Measurements from ENCODE around the gene MTHFSD. TPM values are rescaled to one million over a fixed set of nuclear protein-coding genes. Genes with fewer than 3 reads are reported as not detected.

MTHFSD gene
- total RNA-seq, 2 experiments from 2014 or later = 21.9 to 24.1 TPM

GRCh38 chr16:86501989-86502855 is 52.8 kb downstream of the MTHFSD start:
- Mint-ChIP-seq H3K9me3 (no peaks in the 10 kb centered on the region), H3K27ac (no peak overlapping the region), H3K27me3 (ENCODE audit: low read depth) (peaks cover 75% of the 10 kb centered on the region), H3K4me3 (no peak overlapping the region), H3K36me3 (ENCODE audit: low read depth) (no peaks in the 10 kb centered on the region), H3K4me1 (ENCODE audit: low read depth) (peaks cover 7% of the 10 kb centered on the region)
- DNase-seq = no peak
- CTCF ChIA-PET = no interaction called here
- intact Hi-C loops (cut with micrococcal nuclease) = no loop called here

DNA sequence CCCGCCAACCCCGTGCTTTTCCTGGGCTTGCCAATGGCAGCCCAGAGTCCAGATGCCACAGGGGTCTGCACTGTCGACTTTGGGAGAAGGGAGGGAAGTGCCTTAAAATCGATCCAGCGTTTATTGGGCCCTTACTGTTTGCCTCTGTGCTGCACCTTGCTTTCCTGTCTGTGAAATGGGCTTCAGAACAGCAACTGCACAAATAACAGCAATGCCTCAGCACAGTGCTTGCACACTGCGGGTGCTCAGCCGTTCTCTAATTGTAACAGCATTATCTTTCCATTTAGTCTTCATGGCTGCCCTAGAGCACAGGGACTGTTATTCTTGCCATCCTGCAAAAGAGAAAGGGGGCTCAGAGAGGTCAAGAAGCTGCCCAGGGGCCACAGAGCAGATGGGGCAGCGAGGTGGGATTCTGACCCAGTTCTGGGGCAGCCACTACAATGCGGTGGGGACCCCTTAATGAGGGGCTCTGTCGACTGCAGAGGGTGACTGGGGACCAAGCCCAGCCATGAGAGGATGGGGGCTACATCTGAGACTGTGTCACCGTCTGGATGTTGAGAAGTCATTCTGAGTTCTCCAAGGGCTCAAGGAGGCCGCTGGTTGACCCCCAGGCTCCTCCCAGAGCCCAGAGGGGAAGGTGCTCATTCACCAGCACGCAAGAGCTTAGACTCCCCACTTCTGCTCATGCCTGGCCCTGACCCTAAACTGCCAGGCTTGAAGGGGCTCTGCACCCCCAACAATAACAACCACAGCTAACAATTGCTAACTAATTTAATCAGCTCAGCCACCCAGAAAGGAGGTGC is 54.1 kb downstream of the MTHFSD start:
- intact Hi-C loops (cut with micrococcal nuclease) = no loop called here
- H3K27me3 Mint-ChIP-seq (ENCODE audit: low read depth) = peaks cover 74% of the 10 kb centered on the region
- H3K27ac Mint-ChIP-seq = no peak overlapping the region
- no peak for DNase-seq
- no peaks in the 10 kb centered on the region for H3K36me3 Mint-ChIP-seq (ENCODE audit: low read depth)
- no peaks in the 10 kb centered on the region for H3K9me3 Mint-ChIP-seq
- no peak overlapping the region for H3K4me3 Mint-ChIP-seq
- peaks cover 4% of the 10 kb centered on the region for H3K4me1 Mint-ChIP-seq (ENCODE audit: low read depth)
- CTCF ChIA-PET = no interaction called here

DNA sequence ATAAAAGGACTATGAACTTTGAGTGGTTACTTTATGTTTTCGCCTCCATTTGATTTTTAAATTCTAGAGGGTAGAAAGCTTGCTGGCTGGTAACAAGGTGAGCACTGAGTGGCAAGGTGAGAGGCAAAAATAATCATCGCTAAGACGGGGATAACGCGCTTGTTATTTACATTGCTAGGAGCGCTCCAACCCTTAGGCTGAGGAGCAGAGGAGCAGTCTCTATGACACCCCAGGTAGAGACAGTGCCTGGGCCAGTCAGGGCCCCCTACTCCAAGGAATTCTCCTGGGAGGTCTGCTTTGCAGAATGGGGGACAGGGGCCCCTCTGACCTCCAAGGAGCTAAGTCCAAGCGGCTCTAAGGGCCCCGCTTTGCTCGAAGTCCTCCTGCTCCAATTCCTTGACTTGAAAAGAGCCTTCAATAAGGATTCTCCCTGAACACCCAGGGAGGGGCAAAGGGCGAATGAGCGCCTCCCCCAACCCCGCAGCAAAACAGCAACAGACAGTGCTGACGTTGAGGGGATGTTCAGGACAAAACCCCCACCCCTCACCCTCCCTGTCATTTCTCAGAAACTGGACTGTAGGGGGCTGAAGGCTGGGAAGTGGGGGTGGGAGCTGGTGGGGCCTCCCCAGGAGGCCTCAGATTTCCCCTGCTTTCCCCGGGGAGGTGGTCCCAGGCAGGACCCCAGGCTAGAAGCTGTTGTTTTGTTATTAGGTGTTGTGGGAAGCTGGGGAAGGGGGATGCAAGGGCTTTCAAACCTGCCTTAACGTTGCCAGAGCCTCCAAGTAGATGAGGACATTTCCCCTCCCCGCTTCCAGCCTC is 54.9 kb downstream of the MTHFSD start:
- H3K4me1 Mint-ChIP-seq (ENCODE audit: low read depth) = peaks cover 1% of the 10 kb centered on the region
- H3K36me3 Mint-ChIP-seq (ENCODE audit: low read depth) = no peaks in the 10 kb centered on the region
- CTCF ChIA-PET = no interaction called here
- no peak overlapping the region for H3K27ac Mint-ChIP-seq
- DNase-seq = no peak
- no peaks in the 10 kb centered on the region for H3K9me3 Mint-ChIP-seq
- H3K4me3 Mint-ChIP-seq = no peak overlapping the region
- peaks cover 77% of the 10 kb centered on the region for H3K27me3 Mint-ChIP-seq (ENCODE audit: low read depth)
- intact Hi-C loops (cut with micrococcal nuclease) = loop anchor here (5.0 kb wide), 1 partner anchor 77 kb away; the partner anchor contains the start of gene FOXL1

DNA sequence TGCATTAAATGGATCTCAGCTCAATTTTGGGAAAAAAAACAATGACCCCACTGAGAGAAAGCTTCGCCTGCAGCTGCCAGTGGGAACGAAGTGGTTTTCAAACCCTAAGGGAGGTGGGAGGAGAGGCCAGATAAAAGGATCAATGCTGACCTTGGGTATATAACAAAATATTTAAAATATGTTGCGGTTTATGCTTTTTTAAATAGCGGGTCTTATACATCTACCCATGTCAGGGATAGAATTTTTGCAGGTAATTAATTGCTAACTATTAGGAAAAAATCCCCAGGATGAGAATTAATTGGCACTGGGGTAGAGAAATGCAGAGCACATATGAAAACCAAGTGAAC is 55.6 kb downstream of the MTHFSD start:
- H3K4me3 Mint-ChIP-seq = no peak overlapping the region
- H3K4me1 Mint-ChIP-seq (ENCODE audit: low read depth) = no peaks in the 10 kb centered on the region
- H3K27me3 Mint-ChIP-seq (ENCODE audit: low read depth) = peaks cover 75% of the 10 kb centered on the region
- intact Hi-C loops (cut with micrococcal nuclease) = loop anchor here (5.0 kb wide), 1 partner anchor 78 kb away; the partner anchor contains the start of gene FOXL1
- CTCF ChIA-PET = no interaction called here
- no peaks in the 10 kb centered on the region for H3K9me3 Mint-ChIP-seq
- no peak overlapping the region for H3K27ac Mint-ChIP-seq
- H3K36me3 Mint-ChIP-seq (ENCODE audit: low read depth) = no peaks in the 10 kb centered on the region
- DNase-seq = no peak

GRCh38 chr16:86498671-86499439 is 56.2 kb downstream of the MTHFSD start:
- peaks cover 74% of the 10 kb centered on the region for H3K27me3 Mint-ChIP-seq (ENCODE audit: low read depth)
- no peak overlapping the region for H3K27ac Mint-ChIP-seq
- CTCF ChIA-PET = no interaction called here
- intact Hi-C loops (cut with micrococcal nuclease) = loop anchor here (5.0 kb wide), 1 partner anchor 78 kb away; the partner anchor contains the start of gene FOXL1
- H3K4me1 Mint-ChIP-seq (ENCODE audit: low read depth) = no peaks in the 10 kb centered on the region
- no peaks in the 10 kb centered on the region for H3K36me3 Mint-ChIP-seq (ENCODE audit: low read depth)
- no peak for DNase-seq
- H3K9me3 Mint-ChIP-seq = no peaks in the 10 kb centered on the region
- H3K4me3 Mint-ChIP-seq = no peak overlapping the region

GRCh38 chr16:86498155-86498670 is 56.8 kb downstream of the MTHFSD start:
- Mint-ChIP-seq H3K4me1 (ENCODE audit: low read depth) (no peaks in the 10 kb centered on the region), H3K9me3 (no peaks in the 10 kb centered on the region), H3K27me3 (ENCODE audit: low read depth) (peaks cover 72% of the 10 kb centered on the region), H3K4me3 (no peak overlapping the region), H3K27ac (no peak overlapping the region), H3K36me3 (ENCODE audit: low read depth) (no peaks in the 10 kb centered on the region)
- intact Hi-C loops (cut with micrococcal nuclease) = loop anchor here (5.0 kb wide), 1 partner anchor 79 kb away; the partner anchor contains the start of gene FOXL1
- DNase-seq = no peak
- CTCF ChIA-PET = no interaction called here

DNA sequence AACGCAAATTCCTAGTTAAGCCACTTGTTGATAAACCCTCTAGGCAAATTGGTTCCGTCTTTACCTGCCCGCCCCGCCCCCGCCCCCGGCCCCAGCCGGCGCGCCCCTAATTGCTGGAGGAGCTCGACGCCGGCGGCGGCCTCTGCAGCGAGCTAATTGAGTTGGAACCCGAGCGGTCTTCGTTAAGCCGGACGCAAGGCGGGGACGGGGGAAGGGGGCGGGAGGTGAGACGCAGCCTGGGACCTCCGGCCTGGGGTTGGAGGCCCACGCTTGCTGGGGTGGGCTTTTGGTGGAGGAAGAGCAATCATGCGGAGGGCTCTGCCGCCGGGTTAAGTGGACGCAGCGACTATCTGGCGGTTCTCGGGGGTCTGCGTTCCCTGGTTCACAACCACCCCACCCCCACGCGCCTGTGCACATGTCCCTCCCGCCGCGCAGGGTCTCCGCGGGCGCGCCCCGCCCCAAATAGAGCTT is 57.4 kb downstream of the MTHFSD start:
- Mint-ChIP-seq H3K27ac (no peak overlapping the region), H3K9me3 (no peaks in the 10 kb centered on the region), H3K4me3 (no peak overlapping the region), H3K36me3 (ENCODE audit: low read depth) (no peaks in the 10 kb centered on the region), H3K4me1 (ENCODE audit: low read depth) (no peaks in the 10 kb centered on the region), H3K27me3 (ENCODE audit: low read depth) (peaks cover 71% of the 10 kb centered on the region)
- no peak for DNase-seq
- intact Hi-C loops (cut with micrococcal nuclease) = loop anchor here (2.0 to 5.0 kb wide), 2 partner anchors 13 to 80 kb away; partner anchors contain the start of genes FOXF1 and FOXL1
- CTCF ChIA-PET = no interaction called here

DNA sequence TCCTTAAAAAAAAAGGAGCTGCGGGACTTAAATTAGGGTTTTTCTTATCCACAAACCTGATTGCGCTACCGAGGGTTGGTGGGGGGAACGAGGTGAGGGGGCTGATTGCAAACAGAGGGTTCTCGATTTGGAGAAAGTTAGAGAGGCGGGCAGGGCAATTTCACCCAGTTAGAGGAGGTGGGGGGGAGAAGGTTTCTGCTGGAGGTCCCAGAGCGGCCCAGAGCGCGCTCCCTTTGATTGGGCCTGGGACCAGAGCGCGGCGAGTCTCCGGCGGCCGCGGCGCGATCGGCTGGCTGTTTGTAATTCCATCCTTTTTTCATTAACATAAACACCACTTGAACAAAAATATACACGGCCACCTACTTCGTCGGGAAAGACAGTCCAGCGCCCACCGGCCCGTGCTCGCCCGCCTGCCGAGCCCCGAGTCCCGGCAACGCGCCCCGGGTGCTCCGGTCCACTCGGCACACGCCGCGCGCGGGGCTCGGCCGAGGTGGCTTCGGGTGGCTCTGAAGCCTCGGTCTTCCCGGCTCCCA is 58.0 kb downstream of the MTHFSD start:
- H3K27ac Mint-ChIP-seq = no peak overlapping the region
- no peaks in the 10 kb centered on the region for H3K36me3 Mint-ChIP-seq (ENCODE audit: low read depth)
- peaks cover 71% of the 10 kb centered on the region for H3K27me3 Mint-ChIP-seq (ENCODE audit: low read depth)
- intact Hi-C loops (cut with micrococcal nuclease) = loop anchor here (2.0 to 5.0 kb wide), 2 partner anchors 14 to 80 kb away; partner anchors contain the start of genes FOXF1 and FOXL1
- H3K9me3 Mint-ChIP-seq = no peaks in the 10 kb centered on the region
- no peak overlapping the region for H3K4me3 Mint-ChIP-seq
- CTCF ChIA-PET = no interaction called here
- H3K4me1 Mint-ChIP-seq (ENCODE audit: low read depth) = no peaks in the 10 kb centered on the region
- no peak for DNase-seq

DNA sequence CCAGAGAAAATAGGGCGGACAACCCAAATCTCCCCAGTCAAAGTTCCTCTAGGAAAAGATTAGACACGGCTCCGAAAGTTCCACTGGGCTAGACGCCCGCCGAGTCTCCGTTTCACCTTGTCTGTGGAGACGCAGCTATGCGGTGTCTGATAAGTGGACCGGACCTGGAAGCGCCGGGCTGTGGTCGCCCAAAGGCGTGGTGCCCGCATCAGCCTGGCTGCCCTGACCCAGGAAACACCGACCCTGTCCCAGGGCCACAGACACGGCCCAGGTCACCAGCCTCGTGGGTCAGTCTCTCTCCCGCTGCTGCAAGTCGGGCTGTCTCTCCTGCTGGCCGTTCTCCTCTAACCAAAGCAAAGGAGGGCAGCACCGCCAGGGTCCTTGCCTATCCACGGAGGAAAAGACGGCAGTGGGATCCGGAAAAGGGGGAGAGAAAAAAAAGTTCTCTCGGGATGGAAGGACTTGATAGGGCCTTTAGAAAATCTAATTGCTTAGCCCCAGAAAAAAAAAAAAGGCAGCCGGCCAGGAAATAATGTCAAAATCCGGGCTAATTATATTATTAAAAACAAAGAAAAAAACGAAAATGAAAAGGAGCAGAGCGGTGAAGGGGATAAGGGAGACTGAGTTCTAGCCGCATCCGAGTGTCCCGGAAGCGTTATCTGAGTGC is 58.6 kb downstream of the MTHFSD start:
- intact Hi-C loops (cut with micrococcal nuclease) = loop anchor here (2.0 to 5.0 kb wide), 2 partner anchors 14 to 81 kb away; partner anchors contain the start of genes FOXF1 and FOXL1
- Mint-ChIP-seq H3K36me3 (ENCODE audit: low read depth) (no peaks in the 10 kb centered on the region), H3K9me3 (no peaks in the 10 kb centered on the region), H3K4me3 (no peak overlapping the region), H3K27me3 (ENCODE audit: low read depth) (peaks cover 70% of the 10 kb centered on the region), H3K27ac (no peak overlapping the region), H3K4me1 (ENCODE audit: low read depth) (no peaks in the 10 kb centered on the region)
- DNase-seq = no peak
- CTCF ChIA-PET = no interaction called here

DNA sequence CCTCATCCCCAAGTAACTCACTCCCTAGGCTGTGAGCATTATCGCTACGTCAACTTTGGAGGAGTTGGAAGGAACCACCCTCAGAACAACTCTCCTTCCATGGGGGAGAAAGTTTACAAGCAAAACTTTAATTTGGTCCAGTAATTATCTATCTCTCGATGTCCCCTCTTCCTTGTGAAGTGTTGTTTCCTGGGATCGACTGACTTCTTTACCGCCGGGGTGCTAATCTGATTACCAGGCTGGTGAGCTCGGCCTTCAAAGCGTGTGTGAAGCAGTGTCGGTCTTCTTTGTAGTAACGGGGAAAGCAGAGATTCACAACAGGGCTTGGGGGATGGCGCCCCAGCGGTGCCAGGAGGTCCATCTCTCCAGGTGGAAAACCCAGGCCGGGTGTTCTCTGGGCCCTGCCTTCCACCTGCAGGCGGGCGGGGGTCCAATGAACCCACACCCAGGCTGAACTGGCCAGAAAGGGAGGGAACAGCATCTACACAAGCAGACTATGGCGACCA is 59.2 kb downstream of the MTHFSD start:
- Mint-ChIP-seq H3K9me3 (no peaks in the 10 kb centered on the region), H3K27ac (no peak overlapping the region), H3K4me1 (ENCODE audit: low read depth) (no peaks in the 10 kb centered on the region), H3K4me3 (no peak overlapping the region), H3K27me3 (ENCODE audit: low read depth) (peaks cover 68% of the 10 kb centered on the region), H3K36me3 (ENCODE audit: low read depth) (no peaks in the 10 kb centered on the region)
- CTCF ChIA-PET = no interaction called here
- no peak for DNase-seq
- intact Hi-C loops (cut with micrococcal nuclease) = loop anchor here (2.0 to 5.0 kb wide), 2 partner anchors 15 to 81 kb away; partner anchors contain the start of genes FOXF1 and FOXL1

All from activated naive CD4-positive, alpha-beta T cell treated with anti-CD3 and anti-CD28 coated beads for 36 hours (primary cell).